Nephron progenitor cell (in vitro differentiated cells): Measurements from ENCODE around the gene ANKRD36.
"Not testable (repeated sequence)": the region's sequence is repeated elsewhere in the genome, so short reads cannot be mapped to it uniquely, and the experiment has no call there.

Source experiments
- DNase-seq: peaks from one replicate; pipeline ENCODE4 v3.0.0; 2021
- H3K27ac Mint-ChIP-seq: 2 replicates; pipeline ENCODE4 v1.8.0; 2021; ENCODE audit warnings: mild to moderate bottlenecking, moderate library complexity, mixed read lengths
- H3K27me3 Mint-ChIP-seq: 2 replicates; pipeline ENCODE4 v1.8.0; 2021; ENCODE audit warnings: mild to moderate bottlenecking, low read depth, mixed read lengths; ENCODE audit not compliant: poor library complexity
- H3K36me3 Mint-ChIP-seq: 2 replicates; pipeline ENCODE4 v1.8.0; 2021; ENCODE audit warnings: low read depth, mixed read lengths
- H3K4me1 Mint-ChIP-seq: 2 replicates; pipeline ENCODE4 v1.8.0; 2021; ENCODE audit warnings: mixed read lengths
- H3K4me3 Mint-ChIP-seq: 2 replicates; pipeline ENCODE4 v1.8.0; 2021; ENCODE audit warnings: mild to moderate bottlenecking, moderate library complexity, mixed read lengths
- H3K9me3 Mint-ChIP-seq: 2 replicates; pipeline ENCODE4 v1.8.0; 2021; ENCODE audit warnings: mild to moderate bottlenecking, moderate library complexity, mixed read lengths
- CTCF ChIP-seq: fragments of 200-600 bp; sonication (generic); IDR thresholded peaks from 2 replicates; pipeline ENCODE4 v1.5.0; 2021; ENCODE audit warnings: antibody characterized with exemption

Gene ANKRD36

GRCh38 chr2:97092946-97093345, 20.0 kb upstream of the ANKRD36 start:
- H3K36me3 Mint-ChIP-seq, H3K27ac Mint-ChIP-seq, DNase-seq, H3K4me3 Mint-ChIP-seq, H3K9me3 Mint-ChIP-seq: not testable (repeated sequence)
- Mint-ChIP-seq H3K27me3 (peaks cover 18% of the 10 kb centered on the region), H3K4me1 (peaks cover 11% of the 10 kb centered on the region)

GRCh38 chr2:97093983-97094771, 18.8 kb upstream of the ANKRD36 start:
- H3K4me1 Mint-ChIP-seq, result peaks cover 11% of the 10 kb centered on the region
- not testable (repeated sequence) for DNase-seq, H3K36me3 Mint-ChIP-seq, H3K9me3 Mint-ChIP-seq, H3K27ac Mint-ChIP-seq
- peak overlapping the region; percentile 58 for H3K4me3 Mint-ChIP-seq
- H3K27me3 Mint-ChIP-seq, result peaks cover 28% of the 10 kb centered on the region

- peaks cover 11% of the 10 kb centered on the region for H3K4me1 Mint-ChIP-seq
- peak; percentile 90 for DNase-seq
- H3K27me3 Mint-ChIP-seq, result peaks cover 33% of the 10 kb centered on the region
- not testable (repeated sequence) for H3K36me3 Mint-ChIP-seq, H3K27ac Mint-ChIP-seq
- H3K9me3 Mint-ChIP-seq, result peaks cover 17% of the 10 kb centered on the region
- peak within 1 kb of the TSS; percentile 85 for H3K4me3 Mint-ChIP-seq
Observed at GRCh38 chr2:97094772-97095611, 18.0 kb upstream of the ANKRD36 start, which contains the start of gene FAHD2B. TSS of gene FAHD2B (minus strand) at chr2:97094882. CDS start at chr2:97091706, 3,176 bp downstream.

GRCh38 chr2:97095661-97096060, 17.3 kb upstream of the ANKRD36 start:
- no peaks in the 10 kb centered on the region for H3K36me3 Mint-ChIP-seq
- H3K9me3 Mint-ChIP-seq, result peaks cover 22% of the 10 kb centered on the region
- no peak for DNase-seq
- H3K27me3 Mint-ChIP-seq, result peaks cover 36% of the 10 kb centered on the region
- TF ChIP-seq CTCF, result no peak
- H3K27ac Mint-ChIP-seq, result no peak overlapping the region
- peaks cover 11% of the 10 kb centered on the region for H3K4me1 Mint-ChIP-seq
- H3K4me3 Mint-ChIP-seq, result peak overlapping the region; percentile 85

- not testable (repeated sequence) for DNase-seq, H3K4me3 Mint-ChIP-seq, H3K27ac Mint-ChIP-seq, H3K36me3 Mint-ChIP-seq
- Mint-ChIP-seq H3K9me3 (peaks cover 45% of the 10 kb centered on the region), H3K27me3 (peaks cover 48% of the 10 kb centered on the region), H3K4me1 (peaks cover 11% of the 10 kb centered on the region)
Observed at GRCh38 chr2:97098786-97099372, 14.1 kb upstream of the ANKRD36 start.

GRCh38 chr2:97106878-97107277, 6.1 kb upstream of the ANKRD36 start:
- Mint-ChIP-seq H3K9me3 (peaks cover 45% of the 10 kb centered on the region), H3K27me3 (peaks cover 53% of the 10 kb centered on the region)
- H3K27ac Mint-ChIP-seq, H3K4me1 Mint-ChIP-seq, H3K36me3 Mint-ChIP-seq, DNase-seq, H3K4me3 Mint-ChIP-seq: not testable (repeated sequence)

- DNase-seq, H3K4me1 Mint-ChIP-seq, H3K27ac Mint-ChIP-seq, H3K36me3 Mint-ChIP-seq, H3K4me3 Mint-ChIP-seq, H3K9me3 Mint-ChIP-seq: not testable (repeated sequence)
- peaks cover 41% of the 10 kb centered on the region for H3K27me3 Mint-ChIP-seq
Observed at GRCh38 chr2:97111246-97111645, 1.7 kb upstream of the ANKRD36 start.

DNA sequence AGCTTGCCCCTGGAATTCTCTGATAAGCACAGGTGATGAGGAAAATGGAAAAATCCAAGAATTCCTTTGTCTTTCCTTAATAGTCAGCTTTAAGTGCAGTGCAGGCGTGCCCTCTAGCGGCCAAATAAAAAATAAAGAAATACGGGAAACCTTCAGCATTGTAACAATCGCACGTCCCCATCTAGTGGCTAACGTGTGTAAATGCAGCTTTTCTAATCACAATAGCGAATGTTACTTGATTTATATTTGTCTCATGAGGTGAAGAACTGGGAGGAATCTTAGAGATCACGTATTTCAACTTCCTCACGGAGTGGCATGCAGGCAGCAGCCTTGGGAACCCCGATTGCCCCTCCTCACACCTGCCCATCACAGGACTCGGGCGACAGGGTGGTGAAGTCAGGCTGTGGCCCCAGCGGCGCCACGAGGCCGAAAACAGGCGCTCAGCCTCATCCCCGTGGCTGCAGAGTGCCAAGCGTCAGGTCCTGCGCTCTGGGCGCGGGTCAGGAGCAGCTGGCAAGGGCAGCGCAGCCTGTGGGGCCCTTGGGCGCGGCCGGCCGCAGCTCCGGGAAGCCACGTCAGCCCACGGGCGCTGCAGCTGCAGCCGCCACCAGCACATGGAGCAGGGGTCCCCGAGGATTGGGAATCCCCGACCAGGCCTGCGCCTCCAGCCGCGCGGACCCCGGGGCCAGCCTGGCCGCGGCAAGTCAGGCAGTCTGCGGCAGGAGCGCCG, 468 bp upstream of the ANKRD36 start:
- H3K4me3 Mint-ChIP-seq, result peak overlapping the region; percentile 93
- peak; percentile 91 for TF ChIP-seq CTCF
- peaks cover 34% of the 10 kb centered on the region for H3K27me3 Mint-ChIP-seq
- peak; percentile 69 for DNase-seq
- not testable (repeated sequence) for H3K9me3 Mint-ChIP-seq, H3K36me3 Mint-ChIP-seq, H3K4me1 Mint-ChIP-seq
- H3K27ac Mint-ChIP-seq, result peak overlapping the region; percentile 90

DNA sequence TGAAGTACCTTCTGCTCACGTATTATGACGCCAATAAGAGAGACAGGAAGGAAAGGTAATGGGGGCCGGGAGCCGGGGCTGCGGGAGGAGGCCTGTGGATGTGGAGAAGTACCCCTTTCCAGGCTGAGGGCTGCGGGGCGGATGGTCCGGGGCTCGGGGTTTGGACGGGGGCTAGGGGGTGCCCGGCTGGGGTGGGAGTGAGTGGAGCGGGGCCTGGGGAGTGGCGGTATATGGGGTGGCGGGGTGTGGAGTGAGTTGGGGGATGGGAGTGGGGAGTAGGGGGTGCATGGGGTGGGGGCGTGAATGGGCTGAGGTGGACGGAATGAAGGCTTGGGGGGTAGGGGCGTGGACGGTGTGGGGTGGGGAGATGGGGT, 916 bp downstream of the ANKRD36 start:
- H3K36me3 Mint-ChIP-seq, H3K4me1 Mint-ChIP-seq, H3K9me3 Mint-ChIP-seq: not testable (repeated sequence)
- peak; percentile 8 for DNase-seq
- H3K27ac Mint-ChIP-seq, result peak overlapping the region; percentile 99
- peak overlapping the region; percentile 100 for H3K4me3 Mint-ChIP-seq
- peaks cover 21% of the 10 kb centered on the region for H3K27me3 Mint-ChIP-seq

GRCh38 chr2:97129090-97129489, 16.1 kb downstream of the ANKRD36 start:
- H3K27ac Mint-ChIP-seq, H3K27me3 Mint-ChIP-seq, H3K4me3 Mint-ChIP-seq, DNase-seq, H3K4me1 Mint-ChIP-seq: not testable (repeated sequence)
- peaks cover 20% of the 10 kb centered on the region for H3K9me3 Mint-ChIP-seq
- peaks cover 38% of the 10 kb centered on the region for H3K36me3 Mint-ChIP-seq

DNA sequence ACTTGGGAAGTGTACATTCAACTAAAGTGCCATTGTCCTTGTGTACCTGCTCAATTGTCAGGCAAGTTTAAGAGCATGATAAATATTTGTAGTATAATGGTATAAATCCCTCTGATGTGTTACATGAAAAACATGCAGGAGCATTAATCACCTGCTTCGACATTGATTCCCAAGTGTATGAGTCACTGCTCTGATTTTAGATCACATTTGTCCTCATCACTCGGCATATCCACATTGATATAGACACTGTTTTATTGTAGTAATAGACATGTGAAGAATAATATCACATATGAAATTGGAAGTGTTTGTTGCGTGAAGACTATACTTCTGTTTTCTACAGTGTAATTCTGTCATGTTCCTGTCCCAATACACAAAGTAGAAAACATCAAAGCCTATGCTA, 31.1 kb downstream of the ANKRD36 start:
- H3K36me3 Mint-ChIP-seq, result peaks cover 16% of the 10 kb centered on the region
- not testable (repeated sequence) for H3K27ac Mint-ChIP-seq

More for the DNA sequence above, 31.1 kb downstream of the ANKRD36 start:
- H3K9me3 Mint-ChIP-seq, H3K27me3 Mint-ChIP-seq, H3K4me3 Mint-ChIP-seq, DNase-seq, H3K4me1 Mint-ChIP-seq: not testable (repeated sequence)
